GM12891 (cell line): ENCODE data around the gene PLA2G5.

Experiments
- DNase-seq: peaks from one replicate; pipeline ENCODE4 v3.0.0; 2011; ENCODE audit warnings: low spot score; ENCODE audit not compliant: insufficient read length
- FAIRE-seq: peaks from 2 replicates; lab custom pipeline; 2011; peaks lifted over from hg19 to GRCh38; lab: Jason Lieb, UNC
- PAX5 ChIP-seq: IDR thresholded peaks from 2 replicates; pipeline ENCODE4 v1.6.1; 2011; ENCODE audit warnings: low read length, moderate library complexity, mild to moderate bottlenecking; ENCODE audit not compliant: insufficient read depth, severe bottlenecking
- POLR2A ChIP-seq: IDR thresholded peaks from 2 replicates; pipeline ENCODE4 v1.6.1; 2011; ENCODE audit warnings: low read depth, low read length, control low read depth
- POLR2AphosphoS5 ChIP-seq: IDR thresholded peaks from 2 replicates; pipeline ENCODE4 v1.6.1; 2011; ENCODE audit warnings: low read depth, low read length, control low read depth
- POU2F2 ChIP-seq: IDR thresholded peaks from 2 replicates; pipeline ENCODE4 v1.6.1; 2011; ENCODE audit warnings: low read depth, mild to moderate bottlenecking, control low read depth, low read length, moderate library complexity
- SPI1 ChIP-seq: IDR thresholded peaks from 2 replicates; pipeline ENCODE4 v1.6.1; 2011; ENCODE audit warnings: low read depth, low read length, control low read depth
- TAF1 ChIP-seq: IDR thresholded peaks from 2 replicates; pipeline ENCODE4 v1.6.1; 2011; ENCODE audit warnings: low read depth, low read length, control low read depth

The PLA2G5 gene

GRCh38 chr1:20076223-20076622 is 6.2 kb downstream of the PLA2G5 start:
- no peak for TF ChIP-seq POU2F2
- TF ChIP-seq TAF1 = no peak
- TF ChIP-seq POLR2AphosphoS5 = no peak
- no peak for TF ChIP-seq POLR2A
- DNase-seq = no peak
- no peak for FAIRE-seq

GRCh38 chr1:20076710-20077461 is 6.9 kb downstream of the PLA2G5 start:
- FAIRE-seq = peak; percentile 64
- no peak for DNase-seq
- TF ChIP-seq TAF1 = no peak
- TF ChIP-seq SPI1 = peak; percentile 74

- peak; percentile 85 for FAIRE-seq
- TF ChIP-seq POU2F2 (no peak), PAX5 (no peak), POLR2A (no peak), TAF1 (no peak), SPI1 (no peak), POLR2AphosphoS5 (no peak)
- no peak for DNase-seq
These were observed 8.2 kb downstream of the PLA2G5 start for GRCh38 chr1:20078171-20078651.

GRCh38 chr1:20078711-20079110 is 8.7 kb downstream of the PLA2G5 start:
- TF ChIP-seq POLR2A = no peak
- no peak for TF ChIP-seq TAF1
- TF ChIP-seq POLR2AphosphoS5 = no peak
- no peak for TF ChIP-seq SPI1
- no peak for TF ChIP-seq PAX5
- TF ChIP-seq POU2F2 = no peak
- FAIRE-seq (peak; percentile 54), DNase-seq (no peak)

- TF ChIP-seq POLR2A (no peak), POU2F2 (no peak), SPI1 (no peak), PAX5 (no peak), TAF1 (no peak), POLR2AphosphoS5 (no peak)
These were observed 9.8 kb downstream of the PLA2G5 start for GRCh38 chr1:20079661-20080305.

GRCh38 chr1:20080441-20081352 is 10.7 kb downstream of the PLA2G5 start:
- DNase-seq (no peak), FAIRE-seq (peak; percentile 80)
- TF ChIP-seq SPI1 = peak; percentile 86
- no peak for TF ChIP-seq POLR2A
- 0 out of 2 replicates have a peak, but pooled peaks have one; percentile 29 for TF ChIP-seq POU2F2
- no peak for TF ChIP-seq POLR2AphosphoS5
- no peak for TF ChIP-seq PAX5
- no peak for TF ChIP-seq TAF1

More at GRCh38 chr1:20079661-20080305, 9.8 kb downstream of the PLA2G5 start:
- no peak for FAIRE-seq
- DNase-seq = no peak

- no peak for DNase-seq
- TF ChIP-seq TAF1 (no peak), PAX5 (no peak), POLR2AphosphoS5 (no peak), POLR2A (no peak)
- no peak for FAIRE-seq
These were observed 11.4 kb downstream of the PLA2G5 start for GRCh38 chr1:20081353-20081810.

- DNase-seq = no peak
- FAIRE-seq = no peak
- TF ChIP-seq PAX5 = no peak
These were observed 12.8 kb downstream of the PLA2G5 start for GRCh38 chr1:20082772-20083171.

- no peak for TF ChIP-seq POLR2A
- no peak for TF ChIP-seq POLR2AphosphoS5
- no peak for TF ChIP-seq PAX5
- TF ChIP-seq POU2F2 = no peak
- TF ChIP-seq SPI1 = no peak
- TF ChIP-seq TAF1 = no peak
- DNase-seq (no peak), FAIRE-seq (no peak)
These were observed 13.4 kb downstream of the PLA2G5 start for GRCh38 chr1:20083178-20083944.

GRCh38 chr1:20086800-20087199 is 16.8 kb downstream of the PLA2G5 start:
- DNase-seq (no peak), FAIRE-seq (no peak)
- TF ChIP-seq TAF1 = no peak
- TF ChIP-seq SPI1 = no peak
- no peak for TF ChIP-seq PAX5
- no peak for TF ChIP-seq POLR2AphosphoS5
- no peak for TF ChIP-seq POLR2A
- TF ChIP-seq POU2F2 = no peak
